Measurements from ENCODE around the gene MOB3A.

Gene MOB3A

DNA sequence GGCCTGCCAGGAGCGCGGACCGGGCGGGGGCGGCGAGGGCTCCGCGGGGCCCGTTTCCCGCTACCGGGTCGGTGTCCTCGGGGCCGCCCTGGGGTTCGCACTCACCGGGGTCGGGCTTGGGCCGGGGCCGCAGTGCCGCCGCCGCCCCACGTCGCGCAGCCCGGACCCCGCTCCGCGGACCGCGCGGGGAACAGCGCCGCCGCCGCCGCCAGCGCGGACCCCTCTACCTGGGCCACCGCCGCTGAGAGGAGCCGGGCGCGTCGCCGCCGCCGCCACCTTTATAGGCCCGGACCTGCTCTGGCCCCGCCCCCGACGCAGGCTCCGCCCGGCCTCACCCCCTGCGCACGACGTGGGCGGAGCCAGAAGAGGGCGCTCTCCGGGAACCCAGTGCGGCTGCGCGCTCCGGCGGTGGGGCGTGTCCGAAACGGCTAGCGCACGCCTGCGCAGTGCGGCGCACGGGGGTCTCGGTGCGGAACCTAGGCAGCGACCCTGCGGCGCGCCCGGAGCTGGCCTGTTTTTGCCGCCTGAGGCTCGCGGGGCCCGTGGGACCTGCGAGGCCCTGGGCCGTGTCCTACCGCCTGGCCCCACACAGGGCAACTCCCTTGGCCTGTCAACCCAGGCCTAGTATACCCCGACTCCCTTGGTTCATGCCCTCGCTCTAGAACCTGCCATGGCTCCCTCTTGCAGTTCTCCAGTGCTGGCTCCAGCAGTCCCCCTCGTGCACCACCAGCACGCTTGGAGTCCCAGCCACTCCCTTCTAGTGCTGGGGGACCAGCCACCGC, 44.9 kb downstream of the MOB3A start, which contains the start of gene MKNK2 (continued):
- TF ChIP-seq ZSCAN30 (tag by site-specific recombination; IDR thresholded peaks at IDR 0.05) (peak; percentile 84; the same call in 1 of the 2 replicates), ZNF239 (tag by site-specific recombination; IDR thresholded peaks at IDR 0.05) (0 out of 2 replicates have a peak, but pooled peaks have one; percentile 37), ZNF600 (tag by site-specific recombination; IDR thresholded peaks at IDR 0.05) (peak; percentile 67), GLI2 (tag by site-specific recombination; IDR thresholded peaks at IDR 0.05; ENCODE audit: borderline replicate concordance, low read depth) (no peak), ZNF704 (tag by site-specific recombination; IDR thresholded peaks at IDR 0.05) (no peak), ZNF221 (tag by site-specific recombination; IDR thresholded peaks at IDR 0.05; ENCODE audit: borderline replicate concordance) (no peak), ZNF16 (tag by site-specific recombination; IDR thresholded peaks at IDR 0.05; ENCODE audit: low read depth) (peak; percentile 100), ZFP69B (tag by site-specific recombination; IDR thresholded peaks at IDR 0.05) (0 out of 2 replicates have a peak, but pooled peaks have one; percentile 35), ZFHX2 (tag by site-specific recombination; conservative IDR thresholded peaks at IDR 0.05) (peak; percentile 66), ZNF660 (tag by site-specific recombination; IDR thresholded peaks at IDR 0.05) (peak; percentile 50; the same call in 1 of the 2 replicates), ZNF555 (tag by site-specific recombination; conservative IDR thresholded peaks at IDR 0.05) (no peak), ZFP3 (tag by site-specific recombination; IDR thresholded peaks at IDR 0.05; ENCODE audit: low read depth) (no peak), SP7 (tag by site-specific recombination; IDR thresholded peaks at IDR 0.05) (peak; percentile 69), GLI4 (tag by site-specific recombination; IDR thresholded peaks at IDR 0.05) (0 out of 2 replicates have a peak, but pooled peaks have one; percentile 40), KLF9 (tag by site-specific recombination; IDR thresholded peaks at IDR 0.05; ENCODE audit: low read depth) (peak; percentile 84; the same call in 1 of the 2 replicates), ZEB2 (tag by site-specific recombination; IDR thresholded peaks at IDR 0.05) (peak; percentile 77), ZBTB48 (tag by site-specific recombination; IDR thresholded peaks at IDR 0.05) (peak; percentile 44), ZSCAN5A (tag by site-specific recombination; IDR thresholded peaks at IDR 0.05) (peak; percentile 93; the same call in 1 of the 2 replicates), ZNF629 (tag by site-specific recombination; IDR thresholded peaks at IDR 0.05) (0 out of 2 replicates have a peak, but pooled peaks have one; percentile 12), ZBTB7A (tag by site-specific recombination; IDR thresholded peaks at IDR 0.05; ENCODE audit: low read depth) (peak; percentile 92), ZNF324 (tag by site-specific recombination; IDR thresholded peaks at IDR 0.05) (0 out of 2 replicates have a peak, but pooled peaks have one; percentile 68), SP2 (tag by site-specific recombination; IDR thresholded peaks at IDR 0.05) (peak; percentile 65), ZNF549 (tag by site-specific recombination; IDR thresholded peaks at IDR 0.05) (no peak), ZNF677 (tag by site-specific recombination; IDR thresholded peaks at IDR 0.05) (peak; percentile 71), ZNF501 (tag by site-specific recombination; IDR thresholded peaks at IDR 0.05) (peak; percentile 34; the same call in 1 of the 2 replicates), HOXC10 (CRISPR knock-in tag; IDR thresholded peaks at IDR 0.05) (no peak), INSM2 (tag by site-specific recombination; IDR thresholded peaks at IDR 0.05) (0 out of 2 replicates have a peak, but pooled peaks have one; percentile 16)
- TF ChIP-seq, protein P1, sequence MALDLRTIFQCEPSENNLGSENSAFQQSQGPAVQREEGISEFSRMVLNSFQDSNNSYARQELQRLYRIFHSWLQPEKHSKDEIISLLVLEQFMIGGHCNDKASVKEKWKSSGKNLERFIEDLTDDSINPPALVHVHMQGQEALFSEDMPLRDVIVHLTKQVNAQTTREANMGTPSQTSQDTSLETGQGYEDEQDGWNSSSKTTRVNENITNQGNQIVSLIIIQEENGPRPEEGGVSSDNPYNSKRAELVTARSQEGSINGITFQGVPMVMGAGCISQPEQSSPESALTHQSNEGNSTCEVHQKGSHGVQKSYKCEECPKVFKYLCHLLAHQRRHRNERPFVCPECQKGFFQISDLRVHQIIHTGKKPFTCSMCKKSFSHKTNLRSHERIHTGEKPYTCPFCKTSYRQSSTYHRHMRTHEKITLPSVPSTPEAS (tag by site-specific recombination; IDR thresholded peaks at IDR 0.05), result 0 out of 2 replicates have a peak, but pooled peaks have one; percentile 23

Data from HEK293 (cell line).